GM12891 (cell line): ENCODE results near the gene FBLN2.

Source experiments
- PAX5 ChIP-seq: IDR thresholded peaks from 2 replicates; pipeline ENCODE4 v1.6.1; 2011; ENCODE audit warnings: low read length, moderate library complexity, mild to moderate bottlenecking; ENCODE audit not compliant: insufficient read depth, severe bottlenecking
- POLR2A ChIP-seq: IDR thresholded peaks from 2 replicates; pipeline ENCODE4 v1.6.1; 2011; ENCODE audit warnings: low read depth, low read length, control low read depth
- POLR2AphosphoS5 ChIP-seq: IDR thresholded peaks from 2 replicates; pipeline ENCODE4 v1.6.1; 2011; ENCODE audit warnings: low read depth, low read length, control low read depth
- SPI1 ChIP-seq: IDR thresholded peaks from 2 replicates; pipeline ENCODE4 v1.6.1; 2011; ENCODE audit warnings: low read depth, low read length, control low read depth
- TAF1 ChIP-seq: IDR thresholded peaks from 2 replicates; pipeline ENCODE4 v1.6.1; 2011; ENCODE audit warnings: low read depth, low read length, control low read depth

DNA sequence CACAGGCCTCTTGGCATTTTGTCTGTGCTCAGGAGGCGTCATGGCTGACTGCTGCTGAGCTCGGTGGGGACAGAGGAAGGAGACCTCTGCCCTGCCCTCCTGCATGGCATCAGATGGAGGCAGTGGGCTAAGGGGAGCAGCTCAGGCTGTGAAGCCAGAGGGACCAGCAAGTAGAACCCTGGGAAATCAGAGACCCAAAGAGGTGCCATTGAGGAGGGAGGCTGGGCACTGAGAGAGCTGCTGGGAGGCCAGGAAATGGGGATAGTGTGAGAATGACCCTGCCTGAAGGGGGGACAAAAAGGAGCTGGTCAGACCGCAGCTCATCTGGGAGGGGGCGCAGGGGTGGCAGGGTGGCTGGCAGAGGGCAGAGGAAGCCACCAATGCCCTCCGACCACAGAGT, 136.8 kb downstream of the FBLN2 start:
- TF ChIP-seq SPI1 = no peak
- no peak for TF ChIP-seq POLR2A
- no peak for TF ChIP-seq TAF1
- TF ChIP-seq POLR2AphosphoS5 = no peak
- no peak for TF ChIP-seq PAX5
